ENCODE results near the gene PRR19.

DNA sequence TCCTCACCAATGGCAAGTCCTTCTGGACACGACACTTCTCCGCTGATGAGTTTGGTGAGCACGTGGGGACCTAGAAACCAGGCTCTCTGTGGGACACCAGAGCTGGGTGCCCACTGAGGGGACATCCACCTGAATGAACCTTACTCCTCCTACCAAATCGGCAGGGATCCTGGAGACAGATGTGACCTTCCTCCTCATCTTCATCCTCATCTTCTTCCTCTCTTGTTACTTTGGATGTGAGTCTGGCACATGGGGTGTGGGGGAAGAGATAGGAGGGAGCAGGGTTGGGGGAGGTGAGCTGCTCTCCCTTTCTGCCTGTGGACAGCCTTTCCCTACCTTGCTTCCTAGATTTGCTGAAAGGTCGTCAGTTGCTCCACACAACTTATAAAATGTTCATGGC, 13.1 kb downstream of the PRR19 start:
- TF ChIP-seq, protein P1, sequence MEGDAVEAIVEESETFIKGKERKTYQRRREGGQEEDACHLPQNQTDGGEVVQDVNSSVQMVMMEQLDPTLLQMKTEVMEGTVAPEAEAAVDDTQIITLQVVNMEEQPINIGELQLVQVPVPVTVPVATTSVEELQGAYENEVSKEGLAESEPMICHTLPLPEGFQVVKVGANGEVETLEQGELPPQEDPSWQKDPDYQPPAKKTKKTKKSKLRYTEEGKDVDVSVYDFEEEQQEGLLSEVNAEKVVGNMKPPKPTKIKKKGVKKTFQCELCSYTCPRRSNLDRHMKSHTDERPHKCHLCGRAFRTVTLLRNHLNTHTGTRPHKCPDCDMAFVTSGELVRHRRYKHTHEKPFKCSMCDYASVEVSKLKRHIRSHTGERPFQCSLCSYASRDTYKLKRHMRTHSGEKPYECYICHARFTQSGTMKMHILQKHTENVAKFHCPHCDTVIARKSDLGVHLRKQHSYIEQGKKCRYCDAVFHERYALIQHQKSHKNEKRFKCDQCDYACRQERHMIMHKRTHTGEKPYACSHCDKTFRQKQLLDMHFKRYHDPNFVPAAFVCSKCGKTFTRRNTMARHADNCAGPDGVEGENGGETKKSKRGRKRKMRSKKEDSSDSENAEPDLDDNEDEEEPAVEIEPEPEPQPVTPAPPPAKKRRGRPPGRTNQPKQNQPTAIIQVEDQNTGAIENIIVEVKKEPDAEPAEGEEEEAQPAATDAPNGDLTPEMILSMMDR (conservative IDR thresholded peaks at IDR 0.05; ENCODE audit: low read length) = no peak
- TF ChIP-seq EZH2phosphoT487 (IDR thresholded peaks at IDR 0.05; ENCODE audit: borderline replicate concordance, low read depth, low read length) = no peak
